Measurements from ENCODE around the gene PRR20C.
"Not testable (repeated sequence)": the region's sequence is repeated elsewhere in the genome, so short reads cannot be mapped to it uniquely, and the experiment has no call there.

- not testable (repeated sequence) for TF ChIP-seq CTCF (IDR thresholded peaks at IDR 0.05; ENCODE audit: low read length); EZH2 (IDR thresholded peaks at IDR 0.05; ENCODE audit: borderline replicate concordance, low read length)
These were observed 14.1 kb upstream of the PRR20C start for GRCh38 chr13:57139781-57140180.

All from OCI-LY1 (cell line).